Measurements from ENCODE around the gene PARD3B. TPM values are rescaled to one million over a fixed set of nuclear protein-coding genes. Genes with fewer than 3 reads are reported as not detected.

PARD3B gene
- total RNA-seq, 1 donor from 2014 or later = 6.5 TPM

GRCh38 chr2:205066081-205066480 lies 520.8 kb downstream of the PARD3B start:
- TF ChIP-seq, protein P1, sequence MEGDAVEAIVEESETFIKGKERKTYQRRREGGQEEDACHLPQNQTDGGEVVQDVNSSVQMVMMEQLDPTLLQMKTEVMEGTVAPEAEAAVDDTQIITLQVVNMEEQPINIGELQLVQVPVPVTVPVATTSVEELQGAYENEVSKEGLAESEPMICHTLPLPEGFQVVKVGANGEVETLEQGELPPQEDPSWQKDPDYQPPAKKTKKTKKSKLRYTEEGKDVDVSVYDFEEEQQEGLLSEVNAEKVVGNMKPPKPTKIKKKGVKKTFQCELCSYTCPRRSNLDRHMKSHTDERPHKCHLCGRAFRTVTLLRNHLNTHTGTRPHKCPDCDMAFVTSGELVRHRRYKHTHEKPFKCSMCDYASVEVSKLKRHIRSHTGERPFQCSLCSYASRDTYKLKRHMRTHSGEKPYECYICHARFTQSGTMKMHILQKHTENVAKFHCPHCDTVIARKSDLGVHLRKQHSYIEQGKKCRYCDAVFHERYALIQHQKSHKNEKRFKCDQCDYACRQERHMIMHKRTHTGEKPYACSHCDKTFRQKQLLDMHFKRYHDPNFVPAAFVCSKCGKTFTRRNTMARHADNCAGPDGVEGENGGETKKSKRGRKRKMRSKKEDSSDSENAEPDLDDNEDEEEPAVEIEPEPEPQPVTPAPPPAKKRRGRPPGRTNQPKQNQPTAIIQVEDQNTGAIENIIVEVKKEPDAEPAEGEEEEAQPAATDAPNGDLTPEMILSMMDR (IDR thresholded peaks at IDR 0.05; ENCODE audit: insufficient read depth, low read length, poor library complexity, severe bottlenecking) = no peak
- Histone ChIP-seq H3K36me3 (ENCODE audit: control insufficient read depth, insufficient read depth, low read length) (no peaks in the 10 kb centered on the region), H3K27me3 (ENCODE audit: control insufficient read depth, insufficient read depth, low read length) (no peaks in the 10 kb centered on the region), H3K4me3 (ENCODE audit: low read depth, low read length) (no peak overlapping the region)
- no peak for DNase-seq (ENCODE audit: low read depth)

GRCh38 chr2:205069928-205070327 lies 524.7 kb downstream of the PARD3B start:
- TF ChIP-seq, protein P1 (IDR thresholded peaks at IDR 0.05; ENCODE audit: insufficient read depth, low read length, poor library complexity, severe bottlenecking) = no peak
- no peak for DNase-seq (ENCODE audit: low read depth)
- no peaks in the 10 kb centered on the region for H3K27me3 ChIP-seq (ENCODE audit: control insufficient read depth, insufficient read depth, low read length)
- H3K4me3 ChIP-seq (ENCODE audit: low read depth, low read length) = no peak overlapping the region
- H3K36me3 ChIP-seq (ENCODE audit: control insufficient read depth, insufficient read depth, low read length) = no peaks in the 10 kb centered on the region

- no peak overlapping the region for H3K4me3 ChIP-seq (ENCODE audit: low read depth, low read length)
- no peaks in the 10 kb centered on the region for H3K36me3 ChIP-seq (ENCODE audit: control insufficient read depth, insufficient read depth, low read length)
- TF ChIP-seq, protein P1 (IDR thresholded peaks at IDR 0.05; ENCODE audit: insufficient read depth, low read length, poor library complexity, severe bottlenecking) = no peak
- no peaks in the 10 kb centered on the region for H3K27me3 ChIP-seq (ENCODE audit: control insufficient read depth, insufficient read depth, low read length)
- DNase-seq (ENCODE audit: low read depth) = no peak
Measured at GRCh38 chr2:205070889-205071288, 525.6 kb downstream of the PARD3B start.

DNA sequence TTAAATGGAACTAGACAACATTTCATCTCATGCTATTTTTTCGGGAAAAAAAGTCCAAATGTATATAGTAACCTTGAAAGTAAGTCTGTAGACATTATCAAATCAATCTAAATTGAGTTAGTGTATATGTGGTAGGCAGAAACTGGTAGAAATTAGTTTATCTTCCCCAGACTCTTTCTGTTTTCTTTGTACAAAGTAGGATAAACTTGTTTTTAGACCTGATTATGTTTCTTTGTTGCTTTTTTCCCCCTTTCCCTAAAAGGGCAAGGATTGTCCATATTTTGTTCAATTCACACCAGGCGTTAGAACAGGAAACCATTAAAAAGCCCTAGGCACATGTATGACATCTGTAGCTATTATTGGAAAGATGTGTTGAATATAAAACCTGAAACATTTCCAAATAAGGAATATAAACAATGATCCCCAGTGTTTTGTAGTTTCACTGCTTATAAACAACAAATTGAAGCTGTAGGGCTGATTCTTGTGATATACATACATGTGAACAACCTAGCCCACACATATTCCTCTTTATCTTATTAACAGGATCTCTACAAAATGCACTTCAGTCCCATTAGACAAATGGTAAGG lies 528.3 kb downstream of the PARD3B start:
- Histone ChIP-seq H3K27me3 (ENCODE audit: control insufficient read depth, insufficient read depth, low read length) (no peaks in the 10 kb centered on the region), H3K36me3 (ENCODE audit: control insufficient read depth, insufficient read depth, low read length) (no peaks in the 10 kb centered on the region), H3K4me3 (ENCODE audit: low read depth, low read length) (no peak overlapping the region)
- no peak for DNase-seq (ENCODE audit: low read depth)
- TF ChIP-seq, protein P1 (IDR thresholded peaks at IDR 0.05; ENCODE audit: insufficient read depth, low read length, poor library complexity, severe bottlenecking) = no peak

GRCh38 chr2:205076405-205076804 lies 531.1 kb downstream of the PARD3B start:
- DNase-seq (ENCODE audit: low read depth) = no peak
- TF ChIP-seq, protein P1 (IDR thresholded peaks at IDR 0.05; ENCODE audit: insufficient read depth, low read length, poor library complexity, severe bottlenecking) = no peak
- Histone ChIP-seq H3K4me3 (ENCODE audit: low read depth, low read length) (no peak overlapping the region), H3K27me3 (ENCODE audit: control insufficient read depth, insufficient read depth, low read length) (no peaks in the 10 kb centered on the region), H3K36me3 (ENCODE audit: control insufficient read depth, insufficient read depth, low read length) (no peaks in the 10 kb centered on the region)

DNA sequence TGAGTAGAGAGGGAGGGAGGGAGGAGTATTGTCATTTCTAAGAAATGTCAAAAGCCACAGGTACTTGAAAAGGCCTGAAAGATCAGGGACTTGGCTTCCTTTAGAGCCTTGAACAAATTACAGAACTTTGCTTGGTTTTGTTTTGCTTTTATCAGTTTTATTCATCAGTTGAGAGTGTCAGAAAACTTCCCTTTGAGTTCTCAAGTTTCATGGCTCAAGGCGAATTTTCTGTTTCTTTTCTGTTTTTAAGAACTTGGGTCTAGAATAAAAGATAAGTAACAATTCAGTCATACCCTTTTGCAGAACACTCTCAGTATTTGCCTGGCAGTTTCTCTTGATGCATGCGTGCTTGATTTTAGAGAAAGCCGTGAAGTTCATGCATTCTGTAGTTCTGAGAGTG lies 531.9 kb downstream of the PARD3B start:
- no peak overlapping the region for H3K4me3 ChIP-seq (ENCODE audit: low read depth, low read length)
- no peak for DNase-seq (ENCODE audit: low read depth)
- H3K36me3 ChIP-seq (ENCODE audit: control insufficient read depth, insufficient read depth, low read length) = no peaks in the 10 kb centered on the region
- no peaks in the 10 kb centered on the region for H3K27me3 ChIP-seq (ENCODE audit: control insufficient read depth, insufficient read depth, low read length)
- TF ChIP-seq, protein P1 (IDR thresholded peaks at IDR 0.05; ENCODE audit: insufficient read depth, low read length, poor library complexity, severe bottlenecking) = no peak

Data from kidney epithelial cell (primary cell).